Measurements from ENCODE around the gene AKR1D1. TPM values are rescaled to one million over a fixed set of nuclear protein-coding genes. Genes with fewer than 3 reads are reported as not detected.

AKR1D1 gene
- total and polyA plus RNA-seq, 2 donors from 2014 or later = not detected

DNA sequence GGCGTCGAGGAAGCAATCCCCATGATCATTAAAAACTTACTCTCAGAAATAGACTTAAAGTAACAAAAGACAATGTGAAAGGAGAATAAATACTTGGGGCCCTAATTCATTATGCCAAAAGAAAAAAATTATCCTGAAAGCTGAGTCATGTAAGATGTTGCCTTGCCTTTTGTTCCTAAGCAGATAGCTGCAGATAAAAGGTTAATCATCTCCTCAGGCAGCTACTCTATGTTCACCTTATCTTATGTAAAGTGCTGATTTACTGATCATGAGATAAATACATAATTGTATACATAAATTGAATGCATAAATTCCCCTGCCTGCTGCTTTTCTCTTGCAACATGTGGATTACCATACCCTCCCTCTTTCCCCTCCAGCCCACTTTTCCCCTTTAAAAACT, 46.3 kb upstream of the AKR1D1 start:
- no peak overlapping the region for H3K4me3 ChIP-seq (ENCODE audit: low read length in 3 of 3)
- H3K9ac ChIP-seq (ENCODE audit: low read length in 3 of 3) = no peak overlapping the region
- no peaks in the 10 kb centered on the region for H3K9me3 ChIP-seq (ENCODE audit: control insufficient read depth in 2 of 3, insufficient read depth in 1 of 3, low read length in 3 of 3)
- H3K36me3 ChIP-seq (ENCODE audit: control insufficient read depth in 2 of 3, insufficient read depth in 3 of 3, low read length in 3 of 3) = no peaks in the 10 kb centered on the region
- H3K4me1 ChIP-seq (ENCODE audit: control insufficient read depth in 2 of 3, insufficient read depth in 2 of 3, low read depth in 1 of 3, low read length in 3 of 3) = peaks cover 0 to 2% (median 0%) of the 10 kb centered on the region in 3 donors
- DNase-seq (no peak), FAIRE-seq (no peak)
- H3K27me3 ChIP-seq (ENCODE audit: control insufficient read depth, insufficient read depth, low read length) = no peaks in the 10 kb centered on the region
- TF ChIP-seq, protein P1, sequence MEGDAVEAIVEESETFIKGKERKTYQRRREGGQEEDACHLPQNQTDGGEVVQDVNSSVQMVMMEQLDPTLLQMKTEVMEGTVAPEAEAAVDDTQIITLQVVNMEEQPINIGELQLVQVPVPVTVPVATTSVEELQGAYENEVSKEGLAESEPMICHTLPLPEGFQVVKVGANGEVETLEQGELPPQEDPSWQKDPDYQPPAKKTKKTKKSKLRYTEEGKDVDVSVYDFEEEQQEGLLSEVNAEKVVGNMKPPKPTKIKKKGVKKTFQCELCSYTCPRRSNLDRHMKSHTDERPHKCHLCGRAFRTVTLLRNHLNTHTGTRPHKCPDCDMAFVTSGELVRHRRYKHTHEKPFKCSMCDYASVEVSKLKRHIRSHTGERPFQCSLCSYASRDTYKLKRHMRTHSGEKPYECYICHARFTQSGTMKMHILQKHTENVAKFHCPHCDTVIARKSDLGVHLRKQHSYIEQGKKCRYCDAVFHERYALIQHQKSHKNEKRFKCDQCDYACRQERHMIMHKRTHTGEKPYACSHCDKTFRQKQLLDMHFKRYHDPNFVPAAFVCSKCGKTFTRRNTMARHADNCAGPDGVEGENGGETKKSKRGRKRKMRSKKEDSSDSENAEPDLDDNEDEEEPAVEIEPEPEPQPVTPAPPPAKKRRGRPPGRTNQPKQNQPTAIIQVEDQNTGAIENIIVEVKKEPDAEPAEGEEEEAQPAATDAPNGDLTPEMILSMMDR (IDR thresholded peaks at IDR 0.05; ENCODE audit: borderline replicate concordance, extremely low read depth, insufficient read depth) = no peak
- intact Hi-C loops (cut with DNase I) = no loop called here
- H3K27ac ChIP-seq (ENCODE audit: low read depth in 2 of 2, low read length in 2 of 2) = no peak overlapping the region

DNA sequence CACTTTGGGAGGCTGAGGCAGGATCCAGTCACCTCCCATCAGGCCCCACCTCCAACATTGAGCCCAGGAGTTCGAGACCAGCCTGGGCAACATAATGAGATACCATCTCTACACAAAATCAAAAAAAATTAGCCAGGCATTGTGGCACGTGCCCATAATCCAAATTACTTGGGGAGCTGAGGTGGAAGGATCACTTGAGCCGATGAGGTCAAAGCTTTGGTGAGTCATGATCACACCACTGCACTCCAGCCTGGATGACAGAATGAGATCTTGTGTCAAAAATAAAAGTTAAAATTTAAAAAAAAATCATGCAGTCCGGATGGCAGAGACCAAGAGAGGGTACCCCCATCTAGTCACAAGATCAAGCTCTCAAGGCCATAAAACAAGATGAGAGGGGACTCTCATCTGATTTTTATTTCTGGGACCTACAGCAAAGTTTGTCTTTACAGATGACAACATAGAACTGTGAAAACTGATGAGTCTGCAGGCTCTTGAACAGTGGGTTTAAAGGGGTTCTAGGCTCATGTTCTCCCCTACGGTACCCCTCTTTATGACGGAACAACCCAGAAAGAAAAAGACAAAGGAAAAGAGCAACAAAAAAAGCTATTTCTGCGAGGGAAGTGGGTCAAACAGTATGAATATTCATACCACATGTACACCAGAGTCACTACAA, 45.4 kb upstream of the AKR1D1 start:
- TF ChIP-seq, protein P1 (IDR thresholded peaks at IDR 0.05; ENCODE audit: borderline replicate concordance, extremely low read depth, insufficient read depth) = no peak
- Histone ChIP-seq H3K36me3 (ENCODE audit: control insufficient read depth in 2 of 3, insufficient read depth in 3 of 3, low read length in 3 of 3) (no peaks in the 10 kb centered on the region), H3K4me1 (ENCODE audit: control insufficient read depth in 2 of 3, insufficient read depth in 2 of 3, low read depth in 1 of 3, low read length in 3 of 3) (peaks cover 0 to 2% (median 0%) of the 10 kb centered on the region in 3 donors), H3K27ac (ENCODE audit: low read depth in 2 of 2, low read length in 2 of 2) (no peak overlapping the region), H3K27me3 (ENCODE audit: control insufficient read depth, insufficient read depth, low read length) (no peaks in the 10 kb centered on the region), H3K4me3 (ENCODE audit: low read length in 3 of 3) (no peak overlapping the region), H3K9ac (ENCODE audit: low read length in 3 of 3) (no peak overlapping the region), H3K9me3 (ENCODE audit: control insufficient read depth in 2 of 3, insufficient read depth in 1 of 3, low read length in 3 of 3) (no peaks in the 10 kb centered on the region)
- no peak for FAIRE-seq
- no peak for DNase-seq
- intact Hi-C loops (cut with DNase I) = no loop called here

DNA sequence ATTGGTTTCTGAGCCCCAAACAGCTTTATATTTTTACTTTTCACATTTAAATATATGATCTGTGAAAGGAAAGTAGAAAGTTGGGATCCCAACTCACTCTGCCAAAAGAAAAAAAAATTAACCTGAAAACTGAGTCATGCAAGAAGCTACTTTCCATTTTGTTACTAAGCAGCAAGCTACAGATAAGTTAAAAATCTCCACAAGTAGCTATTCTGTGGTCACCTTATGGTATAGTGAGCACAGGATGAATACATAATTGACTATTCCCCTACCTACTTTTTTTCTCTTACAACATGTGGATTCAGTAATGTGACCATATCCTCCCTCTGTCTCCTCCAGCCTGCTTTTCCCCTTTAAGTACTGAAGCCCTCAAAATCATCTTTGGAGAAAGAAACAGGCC, 44.1 kb upstream of the AKR1D1 start:
- TF ChIP-seq, protein P1 (IDR thresholded peaks at IDR 0.05; ENCODE audit: borderline replicate concordance, extremely low read depth, insufficient read depth) = no peak
- no peak overlapping the region for H3K27ac ChIP-seq (ENCODE audit: low read depth in 2 of 2, low read length in 2 of 2)
- no peak for FAIRE-seq

More for the DNA sequence above, 44.1 kb upstream of the AKR1D1 start:
- H3K4me1 ChIP-seq (ENCODE audit: control insufficient read depth in 2 of 3, insufficient read depth in 2 of 3, low read depth in 1 of 3, low read length in 3 of 3) = peaks cover 0 to 2% (median 0%) of the 10 kb centered on the region in 3 donors
- no peak overlapping the region for H3K9ac ChIP-seq (ENCODE audit: low read length in 3 of 3)
- no peaks in the 10 kb centered on the region for H3K9me3 ChIP-seq (ENCODE audit: control insufficient read depth in 2 of 3, insufficient read depth in 1 of 3, low read length in 3 of 3)
- no peak for DNase-seq
- no peaks in the 10 kb centered on the region for H3K36me3 ChIP-seq (ENCODE audit: control insufficient read depth in 2 of 3, insufficient read depth in 3 of 3, low read length in 3 of 3)
- intact Hi-C loops (cut with DNase I) = no loop called here
- H3K4me3 ChIP-seq (ENCODE audit: low read length in 3 of 3) = no peak overlapping the region
- H3K27me3 ChIP-seq (ENCODE audit: control insufficient read depth, insufficient read depth, low read length) = no peaks in the 10 kb centered on the region

All from kidney (tissue), 14 donors.